DND-41 (cell line): Measurements from ENCODE around the gene CACNA2D3.

Source experiments
- ATAC-seq: fragments of 200-7000 bp; cut with Tn5 transposase; 3 replicates; pipeline ENCODE4 v1.9.1; 2021; ENCODE audit warnings: low read depth; ENCODE audit not compliant: insufficient read depth
- DNase-seq: peaks from one replicate; pipeline ENCODE4 v3.0.0-alpha.2; 2020
- H2AFZ ChIP-seq: 2 replicates; pipeline ENCODE4 v1.6.0; 2012; ENCODE audit warnings: low read depth, low read length
- H3K27ac ChIP-seq: 2 replicates; pipeline ENCODE4 v1.5.1; 2012; ENCODE audit warnings: low read length, inconsistent platforms
- H3K27me3 ChIP-seq: fragments of 200-600 bp; sonication (generic); 2 replicates; pipeline ENCODE4 v1.6.0; 2012; ENCODE audit warnings: low read length, mild to moderate bottlenecking, inconsistent platforms; ENCODE audit not compliant: insufficient read depth, poor library complexity
- H3K36me3 ChIP-seq: 2 replicates; pipeline ENCODE4 v1.5.1; 2012; ENCODE audit warnings: low read length, inconsistent platforms; ENCODE audit not compliant: insufficient read depth
- H3K4me1 ChIP-seq: 2 replicates; pipeline ENCODE4 v1.5.1; 2012; ENCODE audit warnings: mild to moderate bottlenecking, low read length; ENCODE audit not compliant: insufficient read depth
- H3K4me2 ChIP-seq: 2 replicates; pipeline ENCODE4 v1.6.0; 2012; ENCODE audit warnings: mild to moderate bottlenecking, moderate library complexity, low read length, inconsistent platforms; ENCODE audit not compliant: insufficient read depth
- H3K4me3 ChIP-seq, 2 experiments: fragments of 200-600 bp in 1 of 2; shearing (Covaris generic) in 1 of 2; 2 replicates each; pipeline ENCODE4 v1.5.1; 2012 to 2016; ENCODE audit warnings: inconsistent platforms in 2 of 2, low read length in 2 of 2, mild to moderate bottlenecking in 2 of 2, low read depth in 1 of 2, moderate library complexity in 1 of 2
- H3K79me2 ChIP-seq: 2 replicates; pipeline ENCODE4 v1.6.0; 2012; ENCODE audit warnings: low read length, inconsistent platforms; ENCODE audit not compliant: insufficient read depth
- H3K9ac ChIP-seq: 2 replicates; pipeline ENCODE4 v1.6.0; 2012; ENCODE audit warnings: low read depth, mild to moderate bottlenecking, inconsistent platforms, low read length, moderate library complexity
- H3K9me3 ChIP-seq: 2 replicates; pipeline ENCODE4 v1.5.1; 2012; ENCODE audit warnings: low read length, moderate library complexity, mild to moderate bottlenecking, inconsistent platforms; ENCODE audit not compliant: insufficient read depth, severe bottlenecking
- H4K20me1 ChIP-seq: 2 replicates; pipeline ENCODE4 v1.6.0; 2012; ENCODE audit warnings: low read length; ENCODE audit not compliant: insufficient read depth
- CTCF ChIP-seq: IDR thresholded peaks from 2 replicates; pipeline ENCODE4 v1.5.1; 2012; ENCODE audit warnings: borderline replicate concordance, low read length, moderate library complexity, mild to moderate bottlenecking; ENCODE audit not compliant: poor library complexity, severe bottlenecking; ENCODE audit errors: extremely low read depth
- EZH2 ChIP-seq: IDR thresholded peaks from 3 replicates; pipeline ENCODE4 v1.6.1; 2012; ENCODE audit warnings: borderline replicate concordance, low read depth, mild to moderate bottlenecking, moderate library complexity, low read length, inconsistent platforms; ENCODE audit not compliant: severe bottlenecking

The CACNA2D3 gene

GRCh38 chr3:54772746-54773145 lies 650.4 kb downstream of the CACNA2D3 start:
- Histone ChIP-seq H4K20me1 (no peaks in the 10 kb centered on the region), H3K9me3 (no peaks in the 10 kb centered on the region), H3K4me3 (no peak overlapping the region), H3K4me2 (no peak overlapping the region), H3K9ac (no peak overlapping the region), H3K27me3 (peaks cover 6% of the 10 kb centered on the region), H3K27ac (no peak overlapping the region), H3K4me1 (no peaks in the 10 kb centered on the region), H2AFZ (no peak overlapping the region), H3K79me2 (no peaks in the 10 kb centered on the region), H3K36me3 (no peaks in the 10 kb centered on the region)
- no peak for ATAC-seq
- DNase-seq = no peak
- TF ChIP-seq EZH2 = no peak
- no peak for TF ChIP-seq CTCF

GRCh38 chr3:54773271-54773670 lies 650.9 kb downstream of the CACNA2D3 start:
- Histone ChIP-seq H3K4me1 (no peaks in the 10 kb centered on the region), H4K20me1 (no peaks in the 10 kb centered on the region), H3K9me3 (no peaks in the 10 kb centered on the region), H3K27me3 (peaks cover 6% of the 10 kb centered on the region), H3K36me3 (no peaks in the 10 kb centered on the region), H3K27ac (no peak overlapping the region), H2AFZ (no peak overlapping the region), H3K79me2 (no peaks in the 10 kb centered on the region), H3K4me2 (no peak overlapping the region), H3K9ac (no peak overlapping the region), H3K4me3 (no peak overlapping the region)
- TF ChIP-seq EZH2 (no peak), CTCF (no peak)
- no peak for DNase-seq
- no peak for ATAC-seq

- Histone ChIP-seq H3K36me3 (no peaks in the 10 kb centered on the region), H3K9ac (no peak overlapping the region), H3K4me3 (no peak overlapping the region), H3K27me3 (peaks cover 2% of the 10 kb centered on the region), H3K4me1 (no peaks in the 10 kb centered on the region), H3K9me3 (no peaks in the 10 kb centered on the region), H2AFZ (no peak overlapping the region), H3K27ac (no peak overlapping the region), H3K4me2 (no peak overlapping the region), H3K79me2 (no peaks in the 10 kb centered on the region), H4K20me1 (no peaks in the 10 kb centered on the region)
- TF ChIP-seq CTCF (no peak), EZH2 (no peak)
- no peak for ATAC-seq
- DNase-seq = no peak
Measured at GRCh38 chr3:54776601-54777000, 654.2 kb downstream of the CACNA2D3 start.

GRCh38 chr3:54777141-54777540 lies 654.8 kb downstream of the CACNA2D3 start:
- ATAC-seq = no peak
- no peaks in the 10 kb centered on the region for H4K20me1 ChIP-seq
- no peaks in the 10 kb centered on the region for H3K4me1 ChIP-seq
- no peak overlapping the region for H2AFZ ChIP-seq
- H3K9me3 ChIP-seq = no peaks in the 10 kb centered on the region
- no peak overlapping the region for H3K27ac ChIP-seq
- TF ChIP-seq EZH2 (no peak), CTCF (no peak)
- no peak for DNase-seq
- no peaks in the 10 kb centered on the region for H3K79me2 ChIP-seq
- peaks cover 2% of the 10 kb centered on the region for H3K27me3 ChIP-seq
- H3K4me3 ChIP-seq = no peak overlapping the region
- no peak overlapping the region for H3K4me2 ChIP-seq
- no peaks in the 10 kb centered on the region for H3K36me3 ChIP-seq
- H3K9ac ChIP-seq = no peak overlapping the region
